Endometrium (tissue), 2 donors: ENCODE data around the gene SYNGR3.
A peak's percentile ranks its signal among the peaks of the same experiment; 100 is the strongest.

ENCODE experiments used
- FAIRE-seq: peaks from 2 replicates; lab custom pipeline; 2012; peaks lifted over from hg19 to GRCh38; lab: Jason Lieb, UNC
- donor health status: control.
- donor health status: control.

Gene SYNGR3

DNA sequence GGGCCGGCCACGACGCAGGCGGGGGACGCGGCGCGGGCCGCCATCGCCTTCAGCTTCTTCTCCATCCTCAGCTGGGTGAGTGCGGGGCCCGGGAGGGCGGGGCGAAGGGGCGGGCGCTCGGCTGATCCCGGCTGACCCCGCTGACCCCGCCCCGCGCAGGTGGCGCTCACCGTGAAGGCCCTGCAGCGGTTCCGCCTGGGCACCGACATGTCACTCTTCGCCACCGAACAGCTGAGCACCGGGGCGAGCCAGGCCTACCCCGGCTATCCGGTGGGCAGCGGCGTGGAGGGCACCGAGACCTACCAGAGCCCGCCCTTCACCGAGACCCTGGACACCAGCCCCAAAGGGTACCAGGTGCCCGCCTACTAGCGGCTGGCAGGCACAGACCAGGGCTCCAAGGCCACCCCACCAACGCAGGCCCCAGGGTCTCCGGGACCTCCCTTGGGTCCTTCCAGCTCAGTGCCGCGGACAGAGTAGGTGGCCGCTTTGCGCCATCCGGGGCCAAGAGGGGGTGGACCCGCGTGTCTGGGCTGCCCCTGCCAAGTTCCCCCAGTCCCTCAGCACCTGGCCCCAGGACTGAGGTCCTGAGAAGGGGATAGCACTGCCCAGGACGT, 3.0 kb downstream of the SYNGR3 start:
- FAIRE-seq, result no peak

DNA sequence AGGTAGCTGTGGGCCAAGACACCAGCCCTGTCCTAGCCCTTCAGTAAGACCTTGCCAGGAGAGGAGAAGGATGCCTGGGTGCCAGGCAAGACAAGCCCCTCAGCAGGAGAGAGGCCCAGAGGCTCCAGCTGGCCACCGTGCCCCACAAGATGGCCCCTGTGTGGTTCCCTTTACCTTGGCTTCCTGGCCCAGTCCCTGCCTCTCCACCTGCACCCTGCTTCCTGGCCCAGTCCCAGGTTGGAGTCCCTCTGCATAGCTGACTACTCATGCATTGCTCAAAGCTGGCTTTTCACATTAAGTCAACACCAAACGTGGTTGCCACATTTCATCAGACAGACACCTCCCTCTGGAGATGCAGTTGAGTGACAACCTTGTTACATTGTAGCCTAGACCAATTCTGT, 4.0 kb downstream of the SYNGR3 start:
- no peak for FAIRE-seq

DNA sequence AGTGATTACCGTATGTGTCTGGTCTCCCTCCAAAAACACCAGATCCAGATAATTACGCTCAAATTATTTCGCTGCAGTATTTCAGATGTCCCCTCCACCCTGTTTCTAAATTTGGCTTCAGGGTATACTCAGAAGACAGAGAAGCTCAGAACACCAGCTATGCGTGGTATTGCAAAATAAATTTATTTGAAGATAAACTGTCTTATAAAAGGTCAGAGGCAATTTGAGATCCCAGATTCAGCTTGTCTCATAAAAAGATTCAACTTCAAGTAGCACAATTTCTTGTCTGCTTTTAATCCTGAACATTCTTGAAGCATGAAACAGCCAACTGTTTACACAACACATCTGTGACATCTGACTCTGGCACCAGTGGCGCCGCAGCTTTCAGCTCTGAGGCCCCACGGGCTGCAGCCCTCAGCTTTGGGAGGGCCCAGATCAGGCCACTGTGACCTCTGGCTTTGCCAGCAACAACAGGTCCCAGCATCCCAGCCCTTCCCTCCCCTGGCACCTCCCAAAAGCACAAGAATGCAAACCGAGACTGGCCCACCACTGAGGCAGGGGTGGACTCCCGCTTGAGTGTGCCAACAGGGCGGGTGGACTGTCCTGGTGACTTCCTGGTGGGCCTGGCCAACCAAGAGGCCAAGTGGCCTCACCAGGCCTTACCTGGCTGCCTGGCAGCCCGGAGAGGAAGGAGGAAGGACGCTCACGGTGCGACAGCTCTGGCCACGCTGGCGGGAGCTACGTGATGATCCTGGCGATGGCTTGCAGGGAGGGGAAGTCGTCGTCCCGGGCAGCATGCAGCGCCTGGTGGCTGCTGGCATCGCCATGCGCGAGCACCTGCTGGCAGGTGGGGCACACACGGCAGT, 8.0 kb downstream of the SYNGR3 start:
- peak; percentile 93 for FAIRE-seq

DNA sequence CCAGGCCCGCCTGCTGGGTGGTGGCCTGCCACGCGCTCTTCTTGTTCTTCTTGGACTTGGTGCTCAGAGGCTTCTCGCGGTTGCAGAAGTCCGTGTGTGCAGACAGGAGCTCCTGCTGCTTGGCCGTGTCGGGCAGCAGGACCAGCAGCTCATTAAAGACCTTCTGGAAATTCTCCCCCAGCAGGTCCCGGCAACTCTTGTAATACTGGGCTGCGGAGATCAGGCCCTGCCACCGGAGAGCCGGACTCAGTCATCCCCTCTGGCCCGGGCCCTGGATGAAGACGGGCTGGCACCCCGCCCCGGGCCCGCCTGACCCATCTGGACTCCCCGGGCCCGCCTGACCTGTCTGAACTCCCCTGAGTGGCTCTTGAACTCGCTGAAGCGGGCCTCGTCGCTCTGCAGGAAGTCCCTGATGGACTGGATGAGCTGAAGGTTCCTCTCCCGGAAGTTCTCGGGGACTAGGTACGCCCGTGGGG, 8.6 kb downstream of the SYNGR3 start:
- FAIRE-seq, result no peak

DNA sequence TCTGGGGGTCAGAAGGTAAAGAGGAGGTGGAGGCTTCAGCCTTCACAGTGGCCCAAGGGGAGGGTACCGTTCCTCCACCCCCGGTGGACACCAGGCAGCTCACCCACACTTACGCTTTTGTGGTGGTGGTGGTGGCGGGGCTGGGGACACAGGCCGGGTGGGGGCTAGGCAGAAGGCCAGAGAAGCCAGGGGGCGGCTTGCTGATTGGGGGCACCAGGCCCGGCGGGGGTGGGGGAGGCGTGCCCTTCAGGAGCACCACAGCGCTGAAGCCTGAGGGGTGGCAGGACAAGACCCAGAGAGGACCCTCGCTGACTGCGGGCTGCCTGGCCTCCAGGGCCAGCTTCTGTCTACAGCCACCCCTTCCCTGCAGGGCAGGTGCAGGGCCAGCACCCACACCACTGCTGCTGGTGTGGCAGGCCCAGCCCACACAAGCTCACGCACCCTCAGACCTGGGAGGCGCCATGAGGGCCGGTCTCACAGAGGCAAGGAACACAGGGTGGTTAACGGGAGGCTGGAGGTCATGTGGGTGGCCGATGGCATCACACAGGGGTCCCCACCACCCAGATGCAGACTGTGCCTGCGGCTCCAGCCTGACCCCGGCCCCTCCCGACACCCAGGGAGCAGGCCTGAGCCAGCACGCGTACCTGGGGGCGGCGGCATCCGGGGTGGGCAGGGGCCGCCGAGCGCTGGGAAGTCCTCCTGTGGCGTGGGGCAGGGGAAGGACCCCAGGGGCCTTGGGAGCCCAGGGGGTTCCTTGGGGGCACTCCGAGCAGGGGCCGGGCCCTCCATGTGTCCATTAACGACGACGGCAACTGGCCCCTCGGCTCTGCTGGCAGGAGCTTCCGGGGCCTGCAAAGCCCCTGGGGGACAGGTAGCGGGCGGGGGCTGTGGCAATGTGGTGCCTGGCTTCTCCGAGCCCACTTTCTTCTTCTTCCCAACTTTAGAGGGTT, 9.4 kb downstream of the SYNGR3 start:
- FAIRE-seq, result no peak

DNA sequence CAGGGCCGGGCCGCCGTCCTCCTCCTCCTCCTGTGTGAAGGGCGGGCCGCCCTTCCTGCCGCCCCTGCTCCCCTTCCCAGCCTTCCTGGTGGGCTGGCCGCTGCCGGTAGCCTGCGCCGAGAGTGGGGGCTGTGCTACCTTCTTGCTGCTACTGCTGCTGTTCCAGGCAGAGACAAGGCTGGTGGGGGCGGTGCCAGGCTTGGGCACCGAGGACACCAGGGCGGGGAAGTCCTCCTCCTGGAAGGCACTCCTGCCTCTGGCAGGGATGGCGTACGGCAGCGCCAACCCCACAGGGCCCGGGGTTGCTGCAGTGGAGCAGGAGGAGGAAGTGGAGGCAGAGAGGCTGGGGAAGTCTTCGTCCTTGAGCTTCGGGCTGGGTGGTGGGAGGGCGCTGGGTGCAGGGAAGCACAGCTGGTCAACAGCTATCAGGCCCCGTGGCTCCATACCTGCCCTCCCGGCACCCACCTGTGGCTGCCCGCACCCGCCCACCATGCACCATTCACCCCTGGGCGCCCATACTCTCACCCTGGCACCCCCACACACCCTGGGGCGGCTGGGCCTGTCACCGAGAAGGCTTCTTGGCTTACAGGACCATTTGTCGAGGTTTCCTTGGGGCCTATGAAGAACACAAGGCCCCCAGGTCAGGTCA, 10.2 kb downstream of the SYNGR3 start:
- no peak for FAIRE-seq

DNA sequence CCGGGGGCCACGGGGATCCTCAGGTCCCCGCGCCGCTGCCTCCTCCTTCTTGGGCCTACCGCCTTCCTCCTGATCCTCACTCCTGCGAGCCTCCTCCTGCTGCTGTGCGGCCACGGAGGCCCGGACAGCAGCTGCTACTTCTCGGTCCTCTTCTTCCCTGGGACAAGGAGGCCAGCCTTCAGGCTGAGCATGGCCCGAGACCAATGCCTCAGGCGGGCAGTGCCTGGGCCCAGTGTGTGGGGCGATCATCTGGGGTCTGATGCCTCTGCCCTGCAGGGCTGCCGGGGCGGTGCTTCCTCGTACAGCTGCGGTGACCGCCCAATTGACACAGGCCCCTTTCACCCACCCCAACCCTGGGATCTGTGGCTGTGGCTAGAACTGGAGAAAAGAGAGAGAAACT, 11.3 kb downstream of the SYNGR3 start:
- no peak for FAIRE-seq

DNA sequence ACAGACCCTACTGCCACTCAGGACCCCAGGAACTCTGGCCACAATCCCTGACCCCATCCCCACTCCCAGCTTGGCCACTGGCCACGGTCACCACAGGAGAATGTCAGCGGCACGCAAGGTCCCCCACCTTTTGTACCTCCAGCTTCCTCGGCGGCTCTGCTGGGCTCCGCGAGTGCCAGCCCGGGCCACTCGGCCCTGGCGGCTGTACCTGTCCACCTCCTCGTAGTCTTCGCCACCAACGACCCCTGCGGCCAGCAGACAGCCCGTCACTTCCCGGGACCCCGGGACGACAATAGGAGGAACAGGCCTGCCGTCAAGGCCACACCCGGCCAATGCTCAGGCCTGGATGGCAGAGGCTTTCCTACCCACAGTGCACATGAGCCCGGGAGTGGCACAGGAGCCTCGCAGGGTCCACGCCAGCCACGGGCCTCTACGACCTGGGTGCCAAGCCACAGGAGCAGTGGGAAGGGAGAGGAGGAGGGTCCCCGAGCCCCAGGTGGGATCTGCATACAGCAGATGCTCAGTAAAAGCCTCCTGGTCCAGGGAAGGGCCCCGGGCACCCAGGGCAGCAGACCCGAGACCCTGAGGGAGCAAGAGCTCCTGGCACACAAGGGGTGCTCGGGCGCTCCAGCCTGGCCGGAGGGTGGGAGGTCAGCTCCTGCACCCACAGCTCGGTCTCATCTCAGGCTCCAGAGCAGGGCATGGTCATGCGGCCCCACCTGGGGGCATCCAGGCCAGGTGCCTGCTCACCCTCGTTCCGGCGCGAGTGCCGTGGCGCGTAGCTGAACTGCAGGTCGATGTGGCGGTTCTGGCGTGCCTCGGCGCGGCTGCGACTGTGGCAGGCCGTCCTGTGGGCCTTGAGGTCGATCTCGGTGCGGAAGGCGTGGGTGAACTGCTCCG, 11.9 kb downstream of the SYNGR3 start:
- FAIRE-seq, result no peak

DNA sequence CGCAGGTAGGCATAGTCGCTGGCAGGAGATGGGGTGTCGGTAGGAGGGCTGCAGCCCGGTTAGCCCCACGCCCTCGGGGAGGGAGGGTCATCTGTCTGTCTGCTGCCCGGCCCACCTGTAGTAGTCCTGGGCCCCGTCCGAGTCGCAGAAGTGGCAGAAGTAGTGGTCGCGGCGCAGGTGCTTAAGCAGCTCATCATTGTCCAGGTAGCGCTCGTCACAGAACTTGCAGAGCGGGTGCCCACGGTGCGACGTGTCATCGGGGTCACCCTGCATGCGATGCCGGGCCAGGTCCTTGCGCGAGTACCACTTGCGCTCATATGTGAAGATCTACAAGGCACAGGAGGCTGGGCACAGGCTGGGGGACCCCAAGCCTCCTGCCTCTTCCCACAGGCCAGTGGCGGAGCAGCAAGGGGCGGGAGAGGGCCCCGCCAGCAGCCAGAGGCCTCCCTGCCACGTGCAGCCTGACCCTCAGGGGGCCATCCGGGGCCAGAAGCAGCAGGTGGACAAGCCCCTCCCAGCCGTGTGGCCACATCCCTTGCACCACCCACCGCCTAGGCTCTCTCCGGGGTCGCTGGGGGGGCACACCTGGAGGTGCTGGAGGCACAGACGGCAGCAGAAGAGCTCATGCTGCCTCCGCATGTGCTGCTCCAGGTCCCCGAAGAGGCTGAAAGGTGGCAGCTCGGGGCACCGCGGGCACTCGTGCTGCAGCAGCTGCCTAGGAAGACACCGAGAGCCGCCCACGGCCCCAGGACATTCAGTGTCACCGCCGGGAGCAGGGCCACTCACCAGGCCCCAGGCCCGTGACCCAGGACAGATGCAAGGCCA, 12.8 kb downstream of the SYNGR3 start:
- FAIRE-seq, result no peak

DNA sequence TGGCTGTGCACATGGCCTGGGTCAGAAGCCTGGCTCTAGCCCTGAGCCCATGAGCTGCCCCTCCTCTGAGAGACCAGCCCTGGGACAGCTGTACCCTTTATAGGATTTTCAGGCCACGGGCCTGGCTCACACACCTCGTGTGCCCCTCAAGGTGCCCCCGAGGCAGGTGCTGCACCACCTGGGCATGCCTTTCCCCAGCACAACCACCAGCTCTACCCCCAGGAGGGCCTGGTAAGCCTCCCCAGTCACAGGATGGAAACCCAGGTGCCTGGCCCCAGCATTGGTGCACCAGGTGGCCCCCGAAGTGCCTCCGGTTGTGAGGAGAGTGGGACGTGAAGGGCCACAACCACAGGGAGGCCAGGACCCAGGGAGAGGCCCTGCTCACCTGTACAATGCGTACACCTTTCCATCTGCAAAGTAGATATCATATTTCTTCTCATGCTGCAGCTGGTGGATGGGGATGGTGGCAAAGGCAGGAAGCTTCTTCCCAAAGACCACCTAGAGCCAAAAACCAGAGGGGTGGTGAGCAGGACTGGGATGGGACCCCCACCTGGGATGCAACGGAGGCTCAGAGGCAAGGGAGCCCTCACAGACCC, 13.6 kb downstream of the SYNGR3 start:
- FAIRE-seq, result no peak

DNA sequence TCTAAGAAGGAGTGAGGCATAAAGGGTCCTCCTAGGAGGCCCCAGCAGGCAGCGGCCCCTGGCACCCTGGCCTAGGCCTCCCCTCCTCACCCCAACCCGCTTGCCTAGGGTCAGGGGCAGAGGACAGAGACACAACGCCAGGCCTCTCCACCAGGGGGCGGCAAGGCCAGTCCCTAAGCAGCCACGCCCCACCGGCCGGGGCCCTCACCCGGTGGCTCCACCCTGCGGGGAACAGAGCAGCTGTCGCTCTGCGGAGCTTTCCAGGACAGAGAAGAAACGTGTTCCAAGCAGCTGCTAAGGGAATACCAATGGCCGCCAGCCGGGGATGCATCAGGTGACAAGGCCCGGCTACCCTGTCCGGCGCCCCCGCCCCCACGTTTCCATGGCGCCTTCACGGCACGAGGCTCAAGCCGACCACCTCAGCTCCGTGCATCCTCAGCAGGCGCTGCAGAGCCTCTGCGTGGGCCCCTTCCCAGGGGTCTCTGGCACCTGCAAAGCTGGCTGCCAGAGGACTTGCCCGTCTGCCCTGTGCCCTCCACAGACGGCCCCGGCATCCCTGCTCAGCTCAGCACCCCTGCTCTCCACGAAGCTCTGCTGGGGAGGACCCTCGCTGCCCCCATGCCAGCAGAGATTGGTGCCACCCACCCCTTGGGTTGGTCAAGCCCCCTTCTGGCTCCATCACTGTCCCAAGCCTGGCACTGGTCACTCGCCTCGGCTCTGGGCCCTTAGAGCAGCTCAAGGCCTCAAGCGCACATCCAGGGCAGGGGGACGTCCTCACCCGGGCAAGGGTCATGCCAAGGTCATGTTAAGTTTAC, 14.3 kb downstream of the SYNGR3 start:
- no peak for FAIRE-seq

DNA sequence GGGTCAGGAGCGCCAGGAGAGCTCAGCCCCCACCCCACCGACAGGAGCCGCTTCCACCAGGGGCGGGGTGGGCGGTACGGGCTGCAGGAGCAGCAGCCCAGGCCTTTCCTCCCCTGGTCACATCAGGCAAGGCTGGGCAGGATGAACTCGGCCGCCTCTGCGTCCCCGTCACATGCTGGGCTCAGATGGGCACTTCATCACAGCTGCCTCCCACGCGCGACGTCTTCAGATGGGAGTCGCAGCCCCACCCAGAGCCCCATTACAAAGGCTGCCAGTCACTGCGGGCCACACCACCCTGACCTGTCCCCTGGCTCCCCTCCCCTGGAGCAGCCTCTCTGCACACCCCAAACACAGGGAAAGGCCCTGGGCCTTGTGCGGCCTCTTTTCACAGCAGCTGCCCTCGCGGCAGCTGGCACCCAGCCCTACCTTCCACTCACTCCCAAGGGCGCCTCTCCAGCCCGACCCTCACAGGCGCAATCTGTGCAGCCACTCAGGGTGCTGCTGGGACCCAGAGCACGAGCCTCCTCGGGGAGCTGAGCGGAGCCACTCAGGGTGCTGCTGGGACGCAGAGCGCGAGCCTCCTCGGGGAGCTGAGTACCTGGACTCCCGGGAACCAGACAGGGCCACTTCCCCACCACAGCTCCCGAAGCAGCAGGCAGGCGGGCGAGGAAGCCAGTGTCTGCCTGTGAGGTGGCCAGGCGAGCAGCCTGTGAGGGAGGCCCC, 15.2 kb downstream of the SYNGR3 start:
- no peak for FAIRE-seq

DNA sequence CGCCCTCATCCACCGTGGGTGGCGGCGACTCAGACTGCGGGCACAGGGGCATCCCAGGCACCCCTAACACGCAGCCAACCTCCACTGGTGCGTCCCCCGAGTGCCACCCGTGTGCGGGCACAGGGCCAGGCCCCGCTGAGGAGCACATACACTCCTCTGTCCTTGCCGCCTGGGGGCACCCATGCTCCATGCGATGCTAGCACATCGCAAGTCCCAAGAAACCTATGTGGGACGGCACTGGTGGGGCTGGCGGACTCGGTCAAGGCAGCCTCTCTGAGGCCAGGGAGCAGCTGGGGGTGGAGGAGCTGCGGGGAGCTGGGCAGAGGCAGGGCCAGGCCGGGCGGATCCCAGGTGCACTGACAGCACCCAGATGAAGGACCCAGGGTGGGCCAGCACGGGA, 15.9 kb downstream of the SYNGR3 start:
- no peak for FAIRE-seq

DNA sequence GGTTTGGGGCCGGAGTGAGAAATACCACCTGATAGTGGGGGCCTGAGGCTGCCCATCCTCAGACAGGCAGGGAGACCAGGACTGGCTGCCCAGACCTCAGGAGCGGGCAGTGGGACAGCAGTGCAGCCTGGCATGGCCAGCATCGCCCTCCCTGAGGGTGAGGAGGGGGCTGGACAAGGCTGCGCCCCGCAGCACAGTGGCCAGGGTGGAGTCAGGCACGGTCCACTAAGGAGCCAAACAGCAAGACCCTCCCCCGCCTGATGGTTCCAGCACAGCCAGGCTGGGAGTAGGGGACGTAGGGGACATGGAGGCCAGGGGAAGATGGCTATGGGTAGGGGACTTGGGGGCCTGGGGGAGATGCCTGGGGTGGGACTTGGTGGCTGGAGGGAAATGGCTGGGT, 16.5 kb downstream of the SYNGR3 start:
- no peak for FAIRE-seq

DNA sequence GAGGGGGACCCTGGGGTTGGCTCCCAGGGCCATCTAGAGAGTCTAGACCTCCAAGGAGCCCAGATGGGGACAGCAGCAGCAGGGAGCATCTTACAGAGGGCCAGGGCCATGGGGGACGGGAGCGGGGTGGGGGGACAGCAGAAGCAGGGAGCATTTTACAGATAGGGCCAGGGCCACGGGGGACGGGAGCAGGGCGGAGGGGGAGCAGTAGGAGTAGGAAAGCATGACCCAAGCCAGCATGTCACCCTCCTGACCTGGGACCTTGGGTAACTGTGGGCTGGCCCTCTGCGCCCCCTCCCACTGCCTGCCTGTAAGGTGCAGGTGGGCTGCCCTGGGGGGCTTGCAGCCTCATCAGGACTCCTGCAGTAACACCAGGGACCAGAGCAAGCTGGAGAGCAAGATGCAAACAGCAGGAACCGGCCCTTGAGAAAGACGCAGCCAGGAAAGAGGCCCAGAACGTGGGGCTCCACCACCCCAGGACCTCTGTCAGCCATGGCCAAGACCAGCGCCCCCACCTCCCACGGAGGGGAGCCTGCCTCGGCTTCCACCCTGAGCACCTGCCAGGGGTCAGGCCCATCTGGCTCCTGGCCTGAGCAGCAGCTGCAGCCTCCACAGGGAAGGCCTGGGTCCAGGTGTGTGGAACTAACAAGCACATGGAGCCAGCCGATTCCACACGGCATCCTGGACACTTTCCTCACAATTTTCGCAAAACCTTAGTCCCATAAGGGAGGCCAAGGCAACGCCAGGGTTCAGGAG, 17.5 kb downstream of the SYNGR3 start:
- FAIRE-seq, result no peak

DNA sequence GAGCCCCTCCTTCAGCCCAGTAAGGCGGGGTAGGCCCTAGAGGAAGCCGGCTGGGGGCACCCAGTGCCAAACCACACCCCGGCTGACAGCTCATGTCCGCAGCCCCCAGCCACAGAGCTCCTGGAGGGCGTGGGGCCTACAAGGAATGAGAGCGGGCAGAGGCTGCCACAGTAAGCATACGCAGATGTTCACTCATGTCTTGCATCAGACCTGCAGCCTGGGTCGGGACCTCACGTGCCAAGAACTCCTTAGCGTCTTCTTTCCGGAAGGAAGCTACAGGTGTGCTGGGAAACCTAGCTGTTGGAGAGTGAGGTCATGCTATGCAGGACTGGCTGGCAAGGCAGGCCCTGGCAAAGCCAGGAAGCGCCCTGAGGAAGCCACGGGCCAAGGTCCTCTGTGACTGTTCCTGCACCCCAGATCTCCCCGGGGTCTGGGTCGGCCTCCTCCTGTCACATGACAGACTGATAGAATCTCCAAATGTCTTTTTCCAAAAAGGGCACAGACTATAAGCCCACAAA, 18.3 kb downstream of the SYNGR3 start:
- no peak for FAIRE-seq

DNA sequence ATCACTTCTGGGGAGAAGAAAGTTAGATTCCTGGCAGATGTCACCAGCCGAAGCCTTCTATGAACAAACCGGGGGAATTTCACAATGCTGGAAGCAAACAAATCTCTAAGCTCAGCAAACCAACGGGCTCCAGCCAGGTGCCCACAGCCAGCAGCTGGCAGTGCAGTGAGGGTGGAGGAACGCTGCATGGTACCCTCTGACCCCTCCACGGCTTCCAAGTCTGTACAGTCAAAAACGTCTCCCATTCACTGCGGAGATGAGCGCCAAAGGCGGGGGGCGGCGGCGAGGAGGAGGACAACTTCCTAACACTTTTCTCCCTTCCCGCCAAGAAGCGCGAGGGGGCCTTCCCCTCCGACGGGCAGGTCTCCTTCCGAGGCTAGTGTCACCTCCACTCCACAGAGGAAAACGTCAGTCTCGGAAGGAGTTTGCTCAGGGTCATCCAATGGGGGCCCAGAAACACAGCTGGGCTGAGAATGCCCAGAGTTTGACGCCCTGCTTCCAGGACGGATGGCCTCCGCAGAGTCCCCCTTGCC, 18.9 kb downstream of the SYNGR3 start:
- FAIRE-seq, result no peak
